Panc1 (cell line): ENCODE results near the gene CLEC16A. TPM values are rescaled to one million over a fixed set of nuclear protein-coding genes. Genes with fewer than 3 reads are reported as not detected.

Source experiments
- ATAC-seq: fragments of 200-7000 bp; cut with Tn5 transposase; 2 replicates; pipeline ENCODE4 v1.9.1; 2020; ENCODE audit warnings: mild to moderate bottlenecking, moderate library complexity
- BruUV-seq: library from RNA; stranded (reverse); fragments of 400-500 nt; replicated peaks from 2 replicates; lab custom pipeline; 2021; lab: Mats Ljungman, UMichigan
- CTCF ChIA-PET: fragments of 300-600 bp; sonication (Branson Sonifier 250); formaldehyde crosslinking; loops from one replicate; lab custom pipeline; 2022; ENCODE audit warnings: antibody characterized with exemption; lab: Charles Lee
- POLR2A ChIA-PET: fragments of 300-600 bp; sonication (Branson Sonifier 250); formaldehyde crosslinking; loops from one replicate; lab custom pipeline; 2022; ENCODE audit warnings: antibody characterized with exemption; lab: Charles Lee
- DNase-seq: peaks from one replicate; pipeline ENCODE4 v3.0.0-alpha.2; 2010; ENCODE audit warnings: low read depth, low spot score
- H3K27ac ChIP-seq: 2 replicates; pipeline ENCODE4 v1.5.1; 2011; ENCODE audit warnings: mild to moderate bottlenecking, low read length, inconsistent platforms
- H3K27me3 ChIP-seq: fragments of 200-500 bp; sonication (Bioruptor generic); 2 replicates; pipeline ENCODE4 v1.6.0; 2014; ENCODE audit warnings: low read length, inconsistent platforms; ENCODE audit not compliant: control insufficient read depth, insufficient read depth
- H3K36me3 ChIP-seq: fragments of 200-500 bp; sonication (Bioruptor generic); 2 replicates; pipeline ENCODE4 v1.5.1; 2014; ENCODE audit warnings: inconsistent platforms, mild to moderate bottlenecking, low read length, moderate library complexity; ENCODE audit not compliant: control insufficient read depth, insufficient read depth
- H3K4me1 ChIP-seq: 2 replicates; pipeline ENCODE4 v1.5.1; 2011; ENCODE audit warnings: inconsistent platforms, mild to moderate bottlenecking, low read length, moderate library complexity; ENCODE audit not compliant: control insufficient read depth, insufficient read depth
- H3K4me3 ChIP-seq, 2 experiments: 2 replicates each; pipeline ENCODE4 v1.5.1; 2011 to 2012; ENCODE audit warnings: low read depth in 2 of 2, low read length in 2 of 2, mild to moderate bottlenecking in 2 of 2, inconsistent platforms in 1 of 2, moderate library complexity in 1 of 2
- H3K9me3 ChIP-seq: fragments of 200-500 bp; sonication (Bioruptor generic); 2 replicates; pipeline ENCODE4 v1.5.1; 2014; ENCODE audit warnings: low read depth, mild to moderate bottlenecking, inconsistent platforms, low read length, moderate library complexity; ENCODE audit not compliant: control insufficient read depth, insufficient read depth
- CTCF ChIP-seq: fragments of 450-650 bp; IDR thresholded peaks from 2 replicates; pipeline ENCODE4 v1.5.1; 2017; ENCODE audit warnings: mild to moderate bottlenecking
- POLR2AphosphoS5 ChIP-seq: IDR thresholded peaks from 2 replicates; pipeline ENCODE4 v1.6.1; 2012; ENCODE audit warnings: mild to moderate bottlenecking, low read depth, low read length, moderate library complexity
- REST ChIP-seq, 2 experiments: IDR thresholded peaks; 2 replicates each; pipeline ENCODE4 v1.6.1; 2011 to 2012; ENCODE audit warnings: low read depth in 2 of 2, control low read depth in 1 of 2, low read length in 1 of 2, mild to moderate bottlenecking in 1 of 2, moderate library complexity in 1 of 2; ENCODE audit not compliant: insufficient read depth in 1 of 2
- SIN3A ChIP-seq: IDR thresholded peaks from 2 replicates; pipeline ENCODE4 v1.6.1; 2012; ENCODE audit warnings: low read depth, mild to moderate bottlenecking, low read length, moderate library complexity, borderline replicate concordance; ENCODE audit not compliant: insufficient read depth
- TCF7L2 ChIP-seq: IDR thresholded peaks from 2 replicates; pipeline ENCODE4 v1.6.1; 2011; ENCODE audit warnings: mild to moderate bottlenecking, low read depth, low read length, inconsistent platforms
- in situ Hi-C: cut with HindIII; loops from 2 replicates; pipeline ENCODE4 v1.10.0; 2016; ENCODE audit warnings: low sequenced_read_pairs, low pct_unique_long_range_greater_than_20kb
- intact Hi-C: fragments of 100-400 bp; cut with micrococcal nuclease; formaldehyde crosslinking; loops from one replicate; pipeline ENCODE4 v1.10.0; 2022; ENCODE audit not compliant: unreplicated experiment
- total RNA-seq: library from RNA; stranded (reverse); gene quantifications from one replicate; pipeline ENCODE4 v1.2.1, GENCODE V29; 2021; ENCODE audit not compliant: unreplicated experiment

Gene CLEC16A
- total RNA-seq, 1 experiment from 2014 or later: 21.0 TPM

DNA sequence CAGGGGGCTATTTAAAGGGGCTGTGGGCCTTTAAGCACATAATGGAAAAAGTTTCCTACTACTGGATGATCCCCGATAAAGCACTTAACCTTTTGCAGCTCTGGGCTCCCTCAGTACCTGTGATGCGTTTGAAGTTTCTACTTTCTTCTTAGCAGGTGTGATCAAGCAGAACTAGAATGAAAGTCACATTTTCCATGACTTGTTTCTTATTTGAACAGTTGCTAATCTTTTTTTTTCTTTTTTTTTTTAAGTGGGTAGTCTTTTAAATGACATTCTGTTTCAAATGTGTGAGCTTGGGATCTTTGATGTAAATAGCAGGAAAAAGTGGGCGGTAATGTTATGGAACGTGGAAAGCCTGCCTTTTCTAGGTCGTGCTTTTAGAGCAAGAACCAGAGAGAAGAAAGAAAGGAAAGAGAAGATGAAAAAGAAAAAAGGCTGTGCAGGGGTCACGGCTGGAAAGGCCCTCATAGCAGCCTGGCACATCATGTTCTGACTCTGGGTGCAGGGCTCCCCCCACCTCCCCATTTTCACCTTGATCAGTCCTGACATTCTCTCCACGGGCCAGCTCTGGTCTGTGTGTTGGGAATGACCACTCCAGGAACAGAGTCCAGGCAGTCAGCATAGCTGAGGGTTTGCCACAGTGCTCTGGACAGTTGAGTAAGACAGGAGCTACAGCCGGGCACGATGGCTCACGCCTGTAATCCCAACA, 150.6 kb downstream of the CLEC16A start:
- Histone ChIP-seq H3K27ac (no peak overlapping the region), H3K4me3 (no peak overlapping the region), H3K27me3 (no peaks in the 10 kb centered on the region), H3K36me3 (no peaks in the 10 kb centered on the region), H3K4me1 (0 out of 2 replicates have a peak, but pooled peaks cover 5% of the 10 kb centered on the region), H3K9me3 (no peaks in the 10 kb centered on the region)
- in situ Hi-C loops (no loop called here), intact Hi-C loops (no loop called here)
- POLR2A ChIA-PET: interaction anchor here (0.6 kb wide), 1 partner anchor 160 kb away, joined by 4 read pairs; no protein-coding TSS in a partner anchor
- no TSS peak for BruUV-seq
- ATAC-seq (no peak), DNase-seq (no peak)
- TF ChIP-seq POLR2AphosphoS5 (no peak), REST (IDR thresholded peaks at IDR 0.05; ENCODE audit: insufficient read depth in 1 of 2, low read depth in 2 of 2, low read length in 1 of 2) (no peak), SIN3A (no peak), CTCF (no peak), TCF7L2 (no peak)
- CTCF ChIA-PET: interaction anchor here (0.7 kb wide), 1 partner anchor 310 kb away, joined by 18 read pairs; no protein-coding TSS in a partner anchor

DNA sequence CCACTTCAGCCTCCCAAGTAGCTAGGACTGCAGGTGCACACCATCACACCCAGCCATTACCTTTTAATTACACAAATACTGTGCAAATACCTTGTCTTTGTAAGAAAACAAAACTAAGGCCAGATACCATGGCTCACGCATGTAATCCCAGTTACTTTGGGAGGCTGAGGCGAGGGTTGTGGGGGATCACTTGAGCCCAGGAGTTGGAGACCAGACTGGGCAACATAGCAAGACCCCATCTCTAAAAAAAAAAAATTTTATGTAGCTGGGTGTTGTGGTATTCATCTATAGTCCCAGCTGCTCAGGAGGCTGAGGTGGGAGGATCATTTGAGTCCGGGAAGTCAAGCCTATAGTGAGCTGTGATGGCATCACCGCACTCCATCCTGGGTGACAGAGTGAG, 151.6 kb downstream of the CLEC16A start:
- CTCF ChIA-PET: no interaction called here

More for the DNA sequence above, 151.6 kb downstream of the CLEC16A start:
- Histone ChIP-seq H3K9me3 (no peaks in the 10 kb centered on the region), H3K4me3 (no peak overlapping the region), H3K27ac (no peak overlapping the region), H3K4me1 (0 out of 2 replicates have a peak, but pooled peaks cover 5% of the 10 kb centered on the region), H3K27me3 (no peaks in the 10 kb centered on the region), H3K36me3 (no peaks in the 10 kb centered on the region)
- BruUV-seq: no TSS peak
- ATAC-seq (no peak), DNase-seq (no peak)
- TF ChIP-seq CTCF (no peak), TCF7L2 (no peak), REST (IDR thresholded peaks at IDR 0.05; ENCODE audit: insufficient read depth in 1 of 2, low read depth in 2 of 2, low read length in 1 of 2) (no peak), SIN3A (no peak), POLR2AphosphoS5 (no peak)
- POLR2A ChIA-PET: interaction anchor here (0.6 kb wide), 1 partner anchor 56 kb away, joined by 6 read pairs; no protein-coding TSS in a partner anchor
- in situ Hi-C loops (no loop called here), intact Hi-C loops (no loop called here)
